HG03575 (cell line): ENCODE measurements around the gene CLEC16A.

Source experiments
- ATAC-seq: cut with Tn5 transposase; IDR thresholded peaks from one replicate; pipeline ENCODE4 v1.9.1; 2021; ENCODE audit not compliant: unreplicated experiment, insufficient number of reproducible peaks, low FRiP score; ENCODE audit errors: extremely low read depth

CLEC16A gene

DNA sequence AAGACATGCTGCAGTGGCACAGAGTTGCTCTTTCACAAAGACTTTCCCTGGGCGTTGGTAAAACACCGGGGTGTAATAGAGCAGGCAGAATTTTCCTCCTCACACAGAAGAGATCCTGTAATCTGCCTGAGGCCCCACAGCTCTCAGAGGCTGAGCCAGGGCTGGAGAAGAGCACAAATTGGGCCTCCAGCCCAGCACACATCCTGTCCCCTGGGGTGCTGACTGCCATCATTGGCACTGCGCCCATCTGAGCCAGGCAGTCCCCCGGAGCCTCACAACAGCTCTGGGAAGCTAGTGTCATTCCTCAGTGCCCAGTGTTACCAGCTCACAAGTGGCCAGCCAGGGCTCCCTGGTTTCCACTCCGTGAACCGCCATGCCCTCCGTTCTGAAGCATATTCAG lies 192.2 kb downstream of the CLEC16A start:
- no peak for ATAC-seq

DNA sequence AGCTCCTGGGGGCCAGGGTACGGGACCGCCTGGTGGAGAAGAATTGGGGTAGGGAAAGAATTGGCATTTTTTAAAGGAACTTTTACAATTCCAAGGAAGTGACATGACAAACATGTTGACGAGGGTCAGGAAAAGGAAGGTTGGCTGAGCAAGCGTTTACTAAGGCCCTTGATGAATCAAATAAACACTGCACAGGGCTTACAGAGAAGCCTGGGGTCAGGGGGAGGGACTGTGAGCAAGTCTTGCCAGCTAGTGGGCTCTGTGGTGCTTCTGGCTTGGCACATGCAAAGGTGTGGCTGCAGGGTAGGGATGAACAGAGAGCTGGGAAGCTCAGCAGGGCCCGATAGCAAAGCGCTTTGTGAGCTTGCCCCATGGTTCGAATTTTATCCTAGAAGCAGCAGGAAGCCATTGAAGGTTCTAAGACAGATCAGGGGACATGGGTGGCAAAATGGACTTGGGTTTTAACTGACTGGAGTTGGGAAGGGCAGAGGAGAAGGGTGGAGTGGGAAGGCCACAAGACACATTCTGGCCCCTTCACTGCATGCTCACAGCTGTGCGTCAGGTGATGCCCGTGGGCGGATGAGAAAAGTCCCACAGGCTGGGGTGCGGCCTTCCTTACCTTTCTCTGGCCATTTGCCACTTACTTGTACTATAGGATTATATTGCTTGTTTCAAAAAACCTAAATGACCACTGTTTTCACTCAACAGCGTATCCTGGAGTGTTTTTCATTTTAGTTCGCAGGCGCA lies 193.8 kb downstream of the CLEC16A start:
- ATAC-seq, result no peak

DNA sequence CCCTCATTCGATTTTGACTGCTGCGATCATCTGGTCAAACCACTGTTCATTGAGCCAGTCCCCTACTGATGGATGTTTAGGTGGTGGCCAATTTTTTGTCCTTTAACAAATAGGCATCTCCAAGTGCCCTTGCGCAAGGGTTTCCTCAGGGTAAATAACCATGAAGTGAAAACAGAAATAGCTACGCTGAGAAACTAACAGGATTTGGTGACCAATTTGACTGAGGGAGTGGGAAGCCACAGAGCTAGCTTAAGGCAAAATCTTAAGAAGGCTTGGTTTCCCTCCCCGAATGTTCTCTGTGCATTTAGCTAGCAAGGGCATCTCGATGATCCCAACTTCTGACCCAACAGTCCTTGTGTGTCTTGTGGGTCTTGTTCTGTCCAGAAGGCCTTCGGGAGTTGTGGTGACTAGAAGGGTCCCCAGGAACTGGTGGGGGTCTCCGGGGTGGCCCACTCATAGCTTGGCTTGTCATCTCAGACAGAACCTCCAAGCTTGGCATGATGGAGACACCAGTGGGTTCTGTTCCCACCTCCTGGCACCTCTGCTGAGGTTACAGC lies 194.5 kb downstream of the CLEC16A start:
- ATAC-seq, result no peak

DNA sequence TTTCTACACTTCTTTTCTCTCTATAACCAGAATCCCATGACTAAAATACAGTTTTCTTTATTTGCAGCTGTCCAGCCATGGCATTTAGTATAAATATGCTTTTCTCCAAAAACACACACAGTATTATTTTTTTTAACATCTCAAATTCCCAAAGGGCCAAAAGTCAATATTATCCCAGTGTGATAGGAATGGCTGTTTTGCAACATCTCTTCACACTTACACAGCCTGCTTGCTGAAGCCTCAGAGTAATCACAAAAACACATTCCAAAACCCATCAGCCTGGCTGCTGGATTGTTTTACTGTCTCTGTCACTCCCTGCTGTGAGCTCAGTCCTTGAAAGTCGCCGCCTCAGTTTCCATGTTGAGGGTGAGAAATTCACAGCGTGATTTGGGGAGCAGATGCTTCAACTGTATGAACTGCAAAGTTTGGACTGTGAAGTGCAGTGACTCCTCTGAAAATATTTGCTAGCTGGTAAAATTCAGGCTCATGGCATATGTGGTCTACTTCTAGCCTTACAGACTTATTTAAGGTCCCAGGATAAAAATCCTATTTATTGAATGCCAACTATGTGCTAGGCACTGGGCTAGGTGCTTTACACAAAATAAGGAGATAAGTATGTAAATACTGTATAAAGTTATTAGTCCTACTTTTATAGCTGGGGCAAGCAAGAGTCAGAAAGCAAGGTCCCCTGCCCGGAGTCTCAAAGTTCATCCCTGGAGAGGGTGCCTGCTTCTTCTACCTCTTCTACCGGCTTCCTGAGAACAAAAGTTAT lies 195.1 kb downstream of the CLEC16A start:
- ATAC-seq, result no peak

DNA sequence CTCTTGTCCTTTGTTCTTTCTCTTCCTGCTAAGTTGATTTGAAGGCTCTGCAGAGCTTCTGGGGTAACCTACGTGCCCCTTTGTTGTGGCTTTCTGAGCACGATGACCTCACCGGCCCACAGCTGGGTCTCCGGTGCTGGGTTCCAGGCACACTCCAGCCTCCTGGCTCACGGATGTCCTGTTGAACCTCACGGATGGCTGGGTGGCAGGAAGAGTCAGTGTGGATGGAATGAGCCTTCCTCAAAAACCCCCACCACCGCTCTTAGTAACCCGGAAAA lies 195.7 kb downstream of the CLEC16A start:
- no peak for ATAC-seq

DNA sequence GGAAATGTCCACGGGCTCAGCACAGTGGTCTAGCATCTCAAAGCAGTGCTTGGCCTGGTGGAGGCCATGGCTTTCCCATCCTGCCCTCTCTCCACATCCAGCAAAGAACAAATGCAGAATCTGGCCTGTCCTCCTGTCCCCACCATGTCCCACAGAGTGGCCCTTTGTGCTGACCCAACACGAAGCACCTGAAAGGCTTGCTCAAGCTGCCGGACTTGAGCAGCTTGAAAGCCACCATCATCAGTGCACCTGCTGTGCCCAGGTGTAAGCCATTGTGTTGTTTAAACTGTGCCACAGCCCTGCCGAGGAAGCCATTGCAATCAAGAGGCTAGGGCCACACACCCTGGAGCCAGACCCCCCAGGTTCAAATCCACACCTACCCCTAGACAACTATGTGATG lies 196.1 kb downstream of the CLEC16A start:
- no peak for ATAC-seq

DNA sequence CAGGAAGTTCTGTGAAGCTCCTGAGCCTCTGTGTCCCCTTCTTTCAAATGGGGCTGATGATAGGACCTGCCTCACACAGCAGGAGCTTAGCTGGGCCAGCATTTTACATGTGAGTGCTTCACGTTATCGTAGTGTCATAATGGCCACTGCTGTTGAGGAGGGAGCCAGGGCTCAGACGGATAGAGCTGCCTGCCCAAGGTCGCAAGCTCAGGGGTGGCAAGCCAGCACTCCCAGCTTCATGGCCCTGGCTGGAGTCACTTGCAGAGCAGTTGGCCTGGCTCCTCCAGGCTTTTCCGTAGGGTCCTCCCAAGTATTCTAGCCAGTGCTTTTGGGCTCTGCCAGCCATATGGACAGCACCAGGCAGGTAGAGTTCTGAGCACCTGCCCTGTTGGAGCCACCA lies 196.5 kb downstream of the CLEC16A start:
- no peak for ATAC-seq

DNA sequence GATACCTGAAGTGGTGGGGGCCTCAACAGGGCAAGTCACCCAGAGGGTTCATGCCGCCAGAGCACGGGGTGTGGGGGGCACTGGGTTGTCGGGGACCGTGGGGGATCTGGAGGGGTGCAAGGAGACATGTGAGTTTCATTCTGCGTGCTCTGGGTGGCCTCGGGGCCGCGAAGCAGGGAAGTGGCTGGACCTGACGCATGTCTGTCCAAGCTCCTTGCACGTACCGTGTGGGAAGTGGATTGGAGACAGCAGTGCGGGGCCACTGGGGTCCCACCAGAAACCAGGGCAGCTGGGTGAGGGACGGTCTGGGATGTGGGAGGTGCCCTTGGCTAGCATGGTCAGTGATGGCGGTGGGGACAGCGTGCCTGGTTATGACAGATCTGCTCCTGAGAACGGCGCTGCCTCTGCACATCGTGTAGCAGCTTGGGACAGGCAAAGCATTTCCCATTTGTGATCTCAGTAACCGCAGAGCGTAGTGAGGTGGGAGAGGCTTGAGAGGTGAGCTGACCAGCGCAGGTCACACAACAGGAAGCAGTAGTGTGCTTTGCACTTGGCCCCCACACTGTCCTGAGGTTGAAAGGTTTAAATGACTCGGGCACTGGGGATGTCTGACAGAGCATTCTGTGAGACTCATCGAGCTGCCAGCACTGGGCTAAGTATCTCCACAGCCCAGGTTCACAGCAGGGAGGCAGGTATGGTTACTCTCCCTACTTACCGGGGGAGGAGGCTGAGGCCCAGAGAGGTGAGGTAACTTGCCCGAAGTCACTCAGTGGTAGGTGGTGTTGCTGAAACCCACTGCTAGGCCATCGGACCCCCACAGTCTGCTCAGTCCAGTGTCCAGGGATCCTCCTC lies 197.3 kb downstream of the CLEC16A start:
- no peak for ATAC-seq

DNA sequence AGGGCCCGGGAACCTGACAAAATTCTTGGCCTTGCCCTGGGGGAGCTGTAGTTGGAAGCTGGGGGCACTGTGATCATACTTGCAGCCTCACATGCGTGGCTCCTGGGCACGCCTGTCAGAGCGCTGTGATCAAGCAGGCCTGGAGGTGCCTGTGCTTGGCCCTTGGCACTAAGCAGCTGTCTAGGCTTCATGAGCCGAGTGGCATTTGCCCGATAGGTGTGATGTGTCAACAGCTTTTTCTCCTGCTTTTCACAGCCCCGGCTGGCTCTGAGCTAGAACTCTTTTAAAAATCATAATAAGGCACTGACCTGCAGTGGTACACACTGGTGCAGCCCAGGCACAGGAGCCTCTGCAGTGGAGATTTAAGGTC lies 197.9 kb downstream of the CLEC16A start:
- ATAC-seq, result no peak

DNA sequence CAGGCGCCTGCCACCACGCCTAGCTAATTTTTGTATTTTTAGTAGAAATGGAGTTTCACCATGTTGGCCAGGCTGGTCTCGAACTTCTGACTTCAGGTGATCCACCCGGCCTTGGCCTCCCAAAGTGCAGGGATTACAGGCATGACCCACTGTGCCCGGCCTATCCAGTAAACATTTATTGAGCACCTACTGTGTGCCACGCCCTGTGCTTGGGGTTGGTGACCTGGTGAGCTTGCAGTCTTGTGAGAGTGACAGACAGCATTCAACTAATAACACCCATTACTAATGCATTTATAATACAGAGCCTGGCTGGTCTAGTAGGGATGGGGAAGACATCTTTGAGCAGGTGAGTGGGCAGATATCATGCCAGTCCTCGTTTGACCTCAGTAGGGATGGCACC lies 198.6 kb downstream of the CLEC16A start:
- no peak for ATAC-seq

DNA sequence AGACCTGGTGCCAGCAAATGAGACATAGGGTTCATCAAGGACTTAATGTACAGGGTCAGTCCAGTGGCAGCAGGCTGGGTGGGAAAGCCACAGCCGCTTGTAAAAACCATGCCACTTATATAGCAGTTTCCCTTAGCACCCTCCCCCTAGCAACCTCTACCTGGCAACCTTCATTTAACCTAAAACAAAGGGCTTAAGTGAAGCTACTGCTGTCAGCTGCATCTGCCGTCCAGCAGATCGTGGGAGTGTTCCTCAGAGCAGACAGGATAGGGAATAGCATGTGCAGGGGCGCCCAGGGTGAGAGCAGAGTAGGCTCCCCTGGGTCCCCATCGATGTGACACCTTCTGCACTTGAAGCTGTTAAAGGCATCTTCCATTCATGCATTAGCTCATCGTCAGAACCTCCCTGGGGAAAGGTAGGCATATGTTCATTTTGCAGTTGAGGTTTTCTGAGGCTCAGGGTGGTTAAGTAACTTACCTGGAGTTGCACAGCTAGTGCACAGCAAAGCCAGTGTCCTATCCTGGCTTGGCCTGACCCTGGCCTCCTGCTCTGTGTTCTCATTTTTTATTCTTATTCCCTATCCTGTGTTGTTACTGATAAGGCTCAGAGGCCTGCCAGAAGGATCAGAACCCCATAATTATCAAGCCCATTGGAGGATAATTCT lies 199.1 kb downstream of the CLEC16A start:
- no peak for ATAC-seq

DNA sequence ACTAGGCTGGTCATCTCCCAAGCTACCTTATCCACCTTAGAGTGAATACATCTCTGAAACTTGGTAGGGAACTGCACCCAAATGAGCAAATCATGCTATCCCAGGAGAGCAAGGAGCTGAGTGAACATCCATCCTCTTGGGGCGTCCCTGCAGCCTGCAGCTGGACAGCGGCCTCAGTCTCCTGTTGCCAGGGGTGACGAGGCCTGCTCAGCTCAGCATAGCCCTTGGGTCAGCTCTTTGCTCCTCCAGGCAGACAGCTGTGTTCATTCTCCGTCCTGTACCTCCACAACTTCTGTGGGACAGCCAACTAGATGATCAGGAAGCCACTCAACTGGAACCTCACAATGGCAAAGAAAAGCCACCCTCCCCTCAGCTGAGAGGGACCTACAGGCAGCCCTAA lies 199.8 kb downstream of the CLEC16A start:
- ATAC-seq, result no peak

DNA sequence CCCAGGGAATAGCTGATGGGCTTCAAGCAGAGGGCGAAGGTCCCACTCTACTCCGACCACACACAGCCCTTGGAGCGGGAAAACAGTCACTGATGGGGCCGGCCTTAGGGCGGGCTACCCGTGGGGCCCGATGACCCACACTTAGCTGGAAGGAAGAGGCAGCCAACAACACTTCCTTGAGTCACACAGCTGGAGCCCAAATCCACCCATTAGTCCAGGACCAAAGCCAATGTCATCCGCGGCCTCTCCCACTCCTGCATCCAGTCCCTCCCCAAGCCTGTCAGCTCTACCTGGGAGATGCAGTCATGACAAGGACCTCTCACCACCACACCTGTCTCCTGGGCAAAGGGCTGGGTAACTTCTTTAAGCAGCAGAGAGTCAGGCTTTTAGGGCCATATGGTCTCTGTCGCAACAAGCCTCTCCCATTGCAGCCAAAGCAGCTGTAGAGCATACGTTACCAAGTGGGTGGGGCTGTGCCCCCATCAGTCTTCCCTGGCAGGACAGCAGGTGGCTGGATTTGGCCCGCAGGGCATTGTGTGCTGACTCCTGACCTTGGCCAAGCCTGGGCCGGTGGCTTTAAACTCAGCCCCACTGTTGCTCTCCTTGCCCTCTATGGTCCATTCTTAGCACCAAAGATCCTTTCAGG lies 200.9 kb downstream of the CLEC16A start:
- ATAC-seq, result no peak

DNA sequence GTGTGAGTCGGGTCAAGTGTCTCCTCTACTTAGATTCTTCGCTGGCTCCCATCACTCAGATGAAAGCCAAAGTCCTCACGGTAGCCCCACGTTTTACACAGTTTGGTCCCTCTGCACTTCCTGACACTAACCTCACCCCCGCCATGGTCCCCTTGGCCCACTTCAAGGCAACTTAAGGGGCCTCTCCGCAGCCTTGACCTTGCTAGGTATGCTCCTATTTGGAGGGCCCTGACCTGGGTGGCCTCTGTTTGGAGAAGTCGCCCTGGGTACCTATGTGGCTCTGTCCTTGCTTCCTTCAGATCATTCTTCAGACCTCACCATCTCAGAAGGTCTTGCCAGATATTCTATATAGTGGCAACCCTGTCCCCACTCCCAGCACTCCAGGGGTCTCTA lies 201.5 kb downstream of the CLEC16A start:
- no peak for ATAC-seq

DNA sequence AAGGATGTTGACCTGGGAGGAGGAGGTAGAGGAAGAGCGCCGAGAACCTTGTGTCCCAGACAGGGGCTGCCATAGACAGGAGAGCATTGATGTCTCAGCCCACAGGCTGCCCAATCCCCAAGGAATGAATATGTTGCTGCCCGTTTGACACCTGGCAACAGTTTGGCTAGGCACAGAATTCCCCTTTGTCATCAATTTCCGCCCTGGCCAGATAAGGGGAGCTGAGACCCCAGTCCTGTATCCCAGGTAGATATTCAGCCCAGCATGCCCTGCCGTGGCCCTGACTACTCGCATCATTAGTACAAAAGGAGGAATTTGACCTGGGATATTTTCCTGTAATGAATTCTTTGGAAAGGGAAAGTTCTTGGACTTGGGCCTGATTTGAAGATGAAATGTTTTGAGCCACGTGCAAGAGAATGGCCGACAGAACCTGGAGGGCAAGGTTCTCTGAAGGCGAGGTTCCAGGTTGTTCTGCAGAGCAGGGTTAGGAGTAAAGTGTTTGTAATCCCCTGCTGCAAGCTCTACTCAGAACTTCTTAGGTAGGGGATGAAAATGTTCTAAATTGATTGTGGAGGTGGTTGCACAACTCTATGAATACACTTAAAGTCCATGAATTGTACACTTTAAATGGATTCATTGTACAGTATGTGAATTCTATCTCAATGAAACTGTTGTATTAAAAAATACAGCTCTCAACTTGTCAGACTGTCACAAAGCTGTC lies 202.8 kb downstream of the CLEC16A start:
- ATAC-seq, result no peak

DNA sequence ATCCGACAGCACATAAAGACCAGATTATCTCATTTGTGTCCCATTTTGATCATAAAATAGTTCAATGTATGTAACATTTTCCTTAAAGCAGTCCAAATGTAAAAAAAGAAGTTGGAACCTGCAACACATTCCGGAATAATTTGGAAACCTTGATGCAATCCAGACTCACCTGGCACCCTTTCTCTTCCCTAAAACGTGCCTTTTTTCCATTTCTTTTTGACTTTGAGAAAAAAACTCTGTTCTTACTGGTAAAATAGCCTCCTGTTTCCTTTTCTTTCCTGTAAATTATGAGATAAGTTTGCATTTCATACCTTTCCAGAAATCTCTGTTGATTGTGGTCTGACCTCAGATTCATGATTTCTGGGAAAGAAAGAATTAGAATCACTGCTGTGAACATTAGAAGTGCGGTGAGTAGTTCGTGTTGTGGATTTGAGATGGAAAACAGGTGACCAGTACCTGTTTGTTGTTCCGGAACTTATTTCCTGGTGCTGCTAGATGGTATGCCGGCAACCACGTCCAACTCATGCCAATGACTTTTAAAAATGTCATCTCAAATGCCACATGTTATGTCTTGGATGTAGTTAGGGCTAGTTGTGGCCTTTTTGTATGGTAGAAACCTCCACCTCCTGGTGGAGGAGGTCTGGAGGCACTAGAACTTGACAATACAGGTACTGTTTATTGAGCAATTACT lies 203.5 kb downstream of the CLEC16A start:
- no peak for ATAC-seq

DNA sequence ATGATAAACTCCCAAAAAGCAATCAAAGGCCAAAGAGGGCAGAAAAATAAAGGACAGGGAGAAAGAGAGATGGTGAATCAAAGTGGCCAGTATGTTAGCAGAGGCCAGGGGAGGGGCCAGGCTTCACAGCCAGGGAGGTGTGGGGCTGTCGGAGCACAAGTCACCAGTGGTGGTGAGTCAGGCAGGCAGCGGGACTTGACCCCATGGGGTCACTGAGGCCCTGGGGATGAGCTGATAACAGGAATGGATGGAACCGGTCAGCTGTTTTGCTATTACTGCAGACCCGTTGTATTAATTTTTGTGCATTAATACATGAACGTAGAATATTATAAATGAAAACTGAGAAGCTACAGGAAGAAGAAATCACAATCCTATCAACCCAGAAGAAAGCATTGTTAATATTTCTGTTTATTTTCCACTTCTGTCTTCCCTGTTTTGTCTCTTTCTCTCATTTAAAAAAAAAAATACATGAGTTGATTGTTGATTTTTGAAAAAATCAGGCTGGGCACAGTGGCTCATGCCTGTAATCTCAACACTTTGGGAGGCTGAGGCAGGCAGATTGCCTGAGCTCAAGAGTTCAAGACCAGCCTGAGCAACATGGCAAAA lies 204.8 kb downstream of the CLEC16A start:
- ATAC-seq, result no peak
